Muscle layer of duodenum (tissue), 2 donors: ENCODE measurements around the gene LHX3.

Experiments used
- H3K27ac ChIP-seq: one replicate; pipeline ENCODE4 v1.7.0; 2013; ENCODE audit warnings: mild to moderate bottlenecking, low read length
- H3K27me3 ChIP-seq: one replicate; pipeline ENCODE4 v1.7.0; 2013; ENCODE audit warnings: low read depth, mild to moderate bottlenecking, control low read depth, low read length
- H3K36me3 ChIP-seq, 2 donors: one replicate each; pipeline ENCODE4 v1.7.0; 2013; ENCODE audit warnings: low read length in 2 of 2, control low read depth in 1 of 2, mild to moderate bottlenecking in 1 of 2; ENCODE audit not compliant: insufficient read depth in 2 of 2, control insufficient read depth in 1 of 2
- H3K4me1 ChIP-seq, 2 donors: one replicate each; pipeline ENCODE4 v1.7.0; 2013; ENCODE audit warnings: low read length in 2 of 2, mild to moderate bottlenecking in 2 of 2, control low read depth in 1 of 2, moderate library complexity in 1 of 2; ENCODE audit not compliant: insufficient read depth in 2 of 2, control insufficient read depth in 1 of 2
- H3K4me3 ChIP-seq, 2 donors: one replicate each; pipeline ENCODE4 v1.7.0; 2013; ENCODE audit warnings: low read length in 2 of 2, low read depth in 1 of 2, mild to moderate bottlenecking in 1 of 2
- H3K9me3 ChIP-seq, 2 donors: one replicate each; pipeline ENCODE4 v1.7.0; 2013; ENCODE audit warnings: low read length in 2 of 2, control low read depth in 1 of 2, mild to moderate bottlenecking in 1 of 2; ENCODE audit not compliant: control insufficient read depth in 1 of 2
- donor health status: healthy.

Gene LHX3

GRCh38 chr9:136247551-136247916, 42.6 kb upstream of the LHX3 start:
- Histone ChIP-seq H3K4me3 (no peak overlapping the region), H3K4me1 (peaks cover 8% of the 10 kb centered on the region in 2 donors), H3K27me3 (no peaks in the 10 kb centered on the region), H3K36me3 (no peaks in the 10 kb centered on the region), H3K9me3 (no peaks in the 10 kb centered on the region), H3K27ac (no peak overlapping the region)

- H3K9me3 ChIP-seq = no peaks in the 10 kb centered on the region
- no peaks in the 10 kb centered on the region for H3K27me3 ChIP-seq
- H3K27ac ChIP-seq = no peak overlapping the region
- H3K4me3 ChIP-seq = no peak overlapping the region
- H3K36me3 ChIP-seq = no peaks in the 10 kb centered on the region
- H3K4me1 ChIP-seq = peaks cover 8% of the 10 kb centered on the region in 2 donors
Measured at GRCh38 chr9:136246849-136247550, 42.1 kb upstream of the LHX3 start.

GRCh38 chr9:136245219-136246150, 40.6 kb upstream of the LHX3 start, which contains the start of gene QSOX2:
TSS of gene QSOX2 (minus strand) at chr9:136245812. CDS start at chr9:136245803, 9 bp downstream.
- Histone ChIP-seq H3K27me3 (no peaks in the 10 kb centered on the region), H3K9me3 (no peaks in the 10 kb centered on the region), H3K4me1 (peaks cover 8% of the 10 kb centered on the region in 2 donors), H3K27ac (no peak within 1 kb of the TSS), H3K4me3 (peak within 1 kb of the TSS; percentile 82 to 84), H3K36me3 (no peaks in the 10 kb centered on the region)

GRCh38 chr9:136244969-136245218, 40.0 kb upstream of the LHX3 start:
- H3K36me3 ChIP-seq = no peaks in the 10 kb centered on the region
- peak overlapping the region; percentile 82 to 84 for H3K4me3 ChIP-seq
- no peaks in the 10 kb centered on the region for H3K27me3 ChIP-seq
- H3K27ac ChIP-seq = no peak overlapping the region
- no peaks in the 10 kb centered on the region for H3K9me3 ChIP-seq
- peaks cover 8% of the 10 kb centered on the region in 2 donors for H3K4me1 ChIP-seq

GRCh38 chr9:136244122-136244968, 39.4 kb upstream of the LHX3 start:
- H3K4me1 ChIP-seq = peaks cover 8 to 14% of the 10 kb centered on the region in 2 donors
- H3K36me3 ChIP-seq = no peaks in the 10 kb centered on the region
- H3K27me3 ChIP-seq = no peaks in the 10 kb centered on the region
- H3K27ac ChIP-seq = no peak overlapping the region
- H3K9me3 ChIP-seq = no peaks in the 10 kb centered on the region
- peak overlapping the region; percentile 82 to 84 for H3K4me3 ChIP-seq

GRCh38 chr9:136243631-136244030, 38.7 kb upstream of the LHX3 start:
- no peak overlapping the region for H3K27ac ChIP-seq
- no peaks in the 10 kb centered on the region for H3K9me3 ChIP-seq
- no peaks in the 10 kb centered on the region for H3K27me3 ChIP-seq
- no peak overlapping the region for H3K4me3 ChIP-seq
- H3K36me3 ChIP-seq = no peaks in the 10 kb centered on the region
- H3K4me1 ChIP-seq = peaks cover 8 to 14% of the 10 kb centered on the region in 2 donors

GRCh38 chr9:136242918-136243525, 38.1 kb upstream of the LHX3 start:
- H3K27me3 ChIP-seq = no peaks in the 10 kb centered on the region
- H3K9me3 ChIP-seq = no peaks in the 10 kb centered on the region
- no peak overlapping the region for H3K4me3 ChIP-seq
- no peaks in the 10 kb centered on the region for H3K36me3 ChIP-seq
- no peak overlapping the region for H3K27ac ChIP-seq
- peaks cover 8 to 14% of the 10 kb centered on the region in 2 donors for H3K4me1 ChIP-seq

GRCh38 chr9:136242248-136242647, 37.3 kb upstream of the LHX3 start:
- Histone ChIP-seq H3K36me3 (no peaks in the 10 kb centered on the region), H3K4me3 (no peak overlapping the region), H3K4me1 (peaks cover 8 to 14% of the 10 kb centered on the region in 2 donors), H3K9me3 (no peaks in the 10 kb centered on the region), H3K27ac (no peak overlapping the region), H3K27me3 (no peaks in the 10 kb centered on the region)

GRCh38 chr9:136241542-136241941, 36.6 kb upstream of the LHX3 start:
- no peak overlapping the region for H3K4me3 ChIP-seq
- no peak overlapping the region for H3K27ac ChIP-seq
- no peaks in the 10 kb centered on the region for H3K9me3 ChIP-seq
- no peaks in the 10 kb centered on the region for H3K27me3 ChIP-seq
- peaks cover 0 to 4% of the 10 kb centered on the region in 2 donors for H3K36me3 ChIP-seq
- peaks cover 8 to 14% of the 10 kb centered on the region in 2 donors for H3K4me1 ChIP-seq

GRCh38 chr9:136240941-136241340, 36.0 kb upstream of the LHX3 start:
- Histone ChIP-seq H3K4me3 (no peak overlapping the region), H3K9me3 (no peaks in the 10 kb centered on the region), H3K36me3 (peaks cover 0 to 10% of the 10 kb centered on the region in 2 donors), H3K27ac (no peak overlapping the region), H3K4me1 (peaks cover 8 to 14% of the 10 kb centered on the region in 2 donors), H3K27me3 (no peaks in the 10 kb centered on the region)

GRCh38 chr9:136239983-136240330, 35.0 kb upstream of the LHX3 start:
- Histone ChIP-seq H3K36me3 (peaks cover 0 to 18% of the 10 kb centered on the region in 2 donors), H3K4me3 (no peak overlapping the region), H3K27me3 (no peaks in the 10 kb centered on the region), H3K27ac (no peak overlapping the region), H3K9me3 (no peaks in the 10 kb centered on the region), H3K4me1 (peaks cover 8 to 12% of the 10 kb centered on the region in 2 donors)
